ENCODE data around the gene CD84.
"Not testable (repeated sequence)": the region's sequence is repeated elsewhere in the genome, so short reads cannot be mapped to it uniquely, and the experiment has no call there.

- TF ChIP-seq CTBP1 (IDR thresholded peaks at IDR 0.05; ENCODE audit: borderline replicate concordance); TARDBP (IDR thresholded peaks at IDR 0.05); FOXA1 (IDR thresholded peaks at IDR 0.05); BHLHE40 (IDR thresholded peaks at IDR 0.05; ENCODE audit: borderline replicate concordance); FOXK2 (IDR thresholded peaks at IDR 0.05); ARNT (IDR thresholded peaks at IDR 0.05): not testable (repeated sequence)
Measured at GRCh38 chr1:160523789-160524188, 55.5 kb downstream of the CD84 start.
